SW 1271 (cell line): ENCODE results near the gene MAEA.

ENCODE experiments used
- DNase-seq, 2 experiments: peaks; one replicate each; lab custom pipeline; 2025; lab: John Stamatoyannopoulos, UW

Gene MAEA

GRCh38 chr4:1289207-1290164 lies at the start of gene MAEA:
MAEA (plus strand) TSS chr4:1289891; CDS start chr4:1289914, 23 bp downstream.
- DNase-seq, result peak; percentile 84 to 95

DNA sequence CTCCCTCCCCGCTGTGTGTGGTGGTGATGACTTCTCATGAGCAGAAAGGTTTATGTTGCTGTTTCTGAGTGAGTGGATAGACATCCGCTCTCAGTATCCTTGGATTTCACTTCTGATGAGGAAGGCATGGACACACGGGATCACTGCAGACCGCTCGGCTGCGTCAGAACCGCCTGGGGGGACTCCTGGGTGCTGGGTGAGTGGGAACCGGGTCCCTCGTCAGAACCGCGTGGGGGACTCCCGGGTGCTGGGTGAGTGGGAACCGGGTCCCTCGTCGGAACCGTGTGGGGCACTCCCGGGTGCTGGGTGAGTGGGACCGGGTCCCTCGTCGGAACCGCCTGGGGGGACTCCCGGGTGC lies 49.8 kb upstream of the MAEA start:
- no peak for DNase-seq

- no peak for DNase-seq
These were observed 48.8 kb upstream of the MAEA start for GRCh38 chr4:1240721-1241465.

DNA sequence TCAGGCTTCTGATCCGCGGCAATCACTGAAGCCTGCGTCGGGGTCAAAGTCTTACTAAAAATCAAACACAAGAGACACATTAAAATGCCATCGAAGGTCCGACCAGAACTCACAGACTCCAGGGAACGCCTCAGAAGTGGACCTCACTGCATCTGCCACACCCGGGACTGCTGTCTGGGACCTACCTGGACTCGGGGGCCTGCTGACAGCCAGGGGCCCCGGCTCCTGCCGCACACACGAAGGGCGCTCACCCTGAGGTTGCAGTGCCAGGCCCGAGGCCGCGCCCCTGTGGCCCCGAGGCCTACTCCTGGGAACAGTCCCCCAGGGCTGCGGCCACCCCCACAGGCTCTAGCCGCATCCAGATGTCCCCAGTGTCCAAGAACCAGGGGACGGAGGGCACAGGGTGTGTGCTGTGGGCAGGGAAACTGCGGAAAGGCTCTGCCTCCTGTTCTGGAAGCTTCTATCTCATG lies 48.2 kb upstream of the MAEA start:
- DNase-seq, result no peak

DNA sequence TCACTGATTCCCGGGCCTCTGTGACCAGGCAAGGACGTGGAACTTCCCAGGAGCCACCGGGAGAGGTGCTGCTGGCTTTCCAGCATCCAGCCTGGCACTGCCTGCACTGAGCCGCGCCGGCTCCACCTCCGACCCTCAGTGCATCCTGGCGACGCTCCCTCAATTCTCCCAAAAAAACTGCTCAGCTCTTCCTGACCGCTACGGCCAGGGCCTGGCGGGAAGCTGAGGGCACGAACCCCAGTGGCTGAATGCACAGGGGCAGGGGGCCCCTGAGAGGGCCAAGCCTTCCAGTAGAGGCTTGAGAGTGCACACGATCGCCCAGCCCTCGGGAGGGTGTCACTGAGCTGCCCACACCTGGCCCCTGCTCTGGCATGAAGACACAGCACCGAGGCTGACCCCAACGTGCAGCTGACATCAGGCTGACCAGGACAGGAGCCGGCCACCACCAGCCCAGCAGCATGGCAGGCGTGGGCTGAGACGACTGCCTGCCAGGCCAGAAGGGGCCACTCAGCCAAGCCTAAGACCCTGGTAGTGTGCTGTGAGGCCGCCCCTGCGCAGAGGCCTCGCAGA lies 47.7 kb upstream of the MAEA start:
- DNase-seq, result no peak

- DNase-seq, result no peak
These were observed 46.9 kb upstream of the MAEA start for GRCh38 chr4:1242506-1243450.

- DNase-seq, result no peak
These were observed 46.1 kb upstream of the MAEA start for GRCh38 chr4:1243451-1244080.

- DNase-seq, result no peak
These were observed 45.4 kb upstream of the MAEA start for GRCh38 chr4:1244081-1244977.

- DNase-seq, result no peak
These were observed 44.7 kb upstream of the MAEA start for GRCh38 chr4:1244978-1245471.

DNA sequence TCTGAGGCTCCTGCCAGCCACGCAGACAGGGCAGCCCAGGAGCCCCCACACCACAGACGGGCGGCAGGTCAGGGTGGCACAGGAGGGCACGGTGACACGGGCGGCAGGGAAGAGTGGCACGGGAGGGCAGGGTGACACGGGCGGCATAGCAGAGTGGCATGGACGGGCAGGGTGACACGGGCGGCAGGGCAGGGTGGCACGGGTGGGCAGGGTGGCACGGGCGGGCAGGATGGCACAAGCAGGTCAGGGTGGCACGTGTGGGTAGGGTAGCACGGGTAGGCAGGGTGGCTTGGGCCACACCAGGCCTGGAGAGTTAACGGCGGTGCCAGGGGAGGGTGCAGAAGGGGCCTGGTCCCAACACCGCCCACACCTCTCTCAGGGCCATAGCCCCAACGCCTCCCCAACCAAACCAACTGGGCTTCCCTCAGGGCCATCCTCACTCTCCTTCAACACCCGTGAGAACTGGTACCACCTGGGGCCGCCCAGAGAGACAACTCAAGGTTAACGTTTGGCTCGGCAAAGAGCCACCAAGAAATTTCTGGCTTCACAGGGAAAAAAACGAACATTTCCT lies 44.1 kb upstream of the MAEA start:
- DNase-seq, result no peak

DNA sequence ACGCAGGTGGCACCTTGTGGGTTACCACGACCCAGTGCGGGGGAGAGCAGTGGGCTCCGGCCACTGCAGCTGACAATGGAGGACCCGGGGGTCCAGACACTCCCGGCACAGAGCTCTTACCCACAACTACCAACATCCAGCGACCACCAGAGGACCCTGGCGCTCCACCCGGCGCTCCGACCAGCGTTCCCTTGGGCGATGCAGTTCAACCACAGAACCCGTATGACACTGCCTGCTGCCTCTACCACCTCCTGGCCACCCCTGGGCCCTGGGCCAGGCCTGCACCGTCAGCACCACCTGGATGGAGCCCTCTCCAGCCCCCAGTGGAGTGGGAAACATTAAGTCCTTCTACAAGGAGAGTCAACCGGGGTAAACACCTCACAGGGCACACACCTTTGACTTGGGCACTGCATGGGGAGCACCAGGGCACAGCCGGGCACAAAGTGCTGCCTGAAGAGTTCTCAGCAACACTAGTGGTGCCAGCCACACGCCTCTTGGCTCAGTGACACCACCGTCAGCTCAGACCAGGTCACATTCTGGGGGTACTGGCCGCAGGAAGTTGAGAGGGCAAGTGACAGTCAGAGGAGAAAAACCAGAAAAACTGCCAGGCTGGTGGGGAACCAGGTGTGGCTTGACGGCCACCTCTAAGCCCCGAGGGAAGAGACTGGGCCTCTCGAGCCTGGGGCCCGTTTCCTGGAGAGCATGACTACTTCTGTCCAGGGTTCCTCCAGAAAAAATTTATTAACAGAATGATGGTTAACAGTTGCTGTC lies 43.4 kb upstream of the MAEA start:
- no peak for DNase-seq

DNA sequence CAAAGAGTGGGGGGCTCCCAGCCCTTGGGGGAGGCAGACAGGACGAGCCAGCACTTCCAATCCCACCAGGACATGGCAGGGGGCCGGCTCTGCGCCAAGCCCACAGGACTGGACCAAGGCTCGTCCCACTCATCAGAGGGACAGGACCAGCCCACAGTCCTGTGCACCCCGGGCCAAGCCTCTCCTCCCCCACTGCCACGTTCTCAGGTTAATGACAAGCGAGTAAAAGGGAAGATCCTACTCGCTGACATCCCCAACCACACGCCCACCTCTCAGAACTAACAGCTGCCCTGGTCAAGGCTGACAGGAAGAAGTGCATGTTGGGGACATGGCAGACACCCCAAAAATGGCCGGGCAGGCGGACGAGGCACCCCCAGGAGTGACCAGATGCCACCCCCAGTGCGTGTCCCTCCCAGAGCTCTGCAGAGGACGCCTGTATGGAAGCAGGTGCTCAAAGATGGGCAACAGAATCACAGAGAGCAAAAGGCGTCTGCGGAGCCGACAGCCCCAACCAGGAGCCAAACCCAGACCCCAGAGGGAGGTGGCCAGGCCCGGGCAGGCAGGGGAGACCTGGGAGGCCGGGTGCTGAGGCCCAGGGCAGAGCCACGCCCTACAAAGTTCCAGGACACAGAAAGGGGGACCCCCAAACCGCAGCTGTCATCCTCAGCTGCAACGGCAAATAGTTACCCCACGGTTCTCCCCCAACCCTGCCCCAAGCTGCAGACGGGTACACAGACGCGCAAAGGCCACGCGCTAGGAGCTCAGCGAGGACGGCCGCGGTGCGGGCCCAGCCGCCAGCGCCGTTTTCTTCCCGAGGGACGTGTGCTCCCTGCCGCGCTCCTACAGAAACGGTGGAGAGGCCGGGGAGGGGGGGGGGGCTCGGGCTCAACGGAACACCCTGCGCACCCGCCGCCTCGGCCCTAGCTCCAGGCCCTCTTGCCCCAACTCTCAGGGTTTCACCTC lies 42.5 kb upstream of the MAEA start:
- no peak for DNase-seq

GRCh38 chr4:1247864-1248244 lies 41.8 kb upstream of the MAEA start:
- no peak for DNase-seq

DNA sequence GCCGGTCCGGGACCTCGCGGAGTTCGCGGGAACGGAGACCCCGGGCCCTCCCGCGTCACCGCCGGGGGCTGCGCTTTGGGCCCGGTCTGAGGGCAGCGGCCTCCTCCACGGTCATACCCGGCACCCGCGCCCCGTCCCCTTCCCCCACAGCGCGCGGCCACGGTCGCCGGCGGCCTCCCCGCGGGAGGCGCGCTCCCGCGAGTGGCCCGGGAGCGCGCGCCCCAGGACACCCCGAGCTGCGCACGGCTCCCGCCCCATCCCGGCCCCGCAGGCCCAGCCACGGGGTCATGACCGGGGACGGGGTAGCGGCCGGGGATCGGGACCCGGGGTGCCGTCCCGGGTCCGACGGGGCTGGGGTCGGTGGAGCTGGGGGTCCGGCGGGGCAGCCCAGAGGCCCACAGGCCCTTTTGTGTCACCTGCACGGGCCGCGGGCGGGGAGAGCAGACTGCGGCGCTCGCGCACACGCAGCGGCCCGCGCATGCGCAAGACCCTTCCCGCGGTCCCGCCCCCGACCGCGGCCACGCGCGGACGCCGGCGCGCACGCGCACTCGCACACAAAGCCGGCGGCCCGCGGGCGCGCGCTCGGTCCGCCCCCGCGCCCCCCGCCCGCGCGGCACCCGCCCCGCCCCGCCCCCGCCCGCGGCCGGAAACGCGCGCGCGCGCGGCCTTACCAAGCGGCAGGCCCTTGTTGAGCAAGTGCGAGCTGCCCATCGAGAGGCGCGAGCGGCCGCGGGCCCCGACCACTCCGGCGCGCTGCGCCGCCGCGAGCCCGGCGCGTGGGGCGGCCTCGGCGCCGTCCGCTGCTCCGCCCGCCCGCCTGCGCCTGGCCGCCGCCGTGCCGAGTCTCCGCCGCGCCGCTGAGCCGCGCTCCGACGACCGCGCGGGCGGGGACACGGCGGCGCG lies 41.2 kb upstream of the MAEA start, which contains the start of gene CTBP1:
TSS of gene CTBP1 (minus strand) at position 886 of the 903 bp plus-strand sequence. CDS start 7,799 bp downstream, outside the sequence.
- DNase-seq, result peak; percentile 32 to 78

- DNase-seq, result peak; percentile 41 to 55
These were observed 40.5 kb upstream of the MAEA start for GRCh38 chr4:1249148-1249730.
